Parathyroid adenoma (tissue), 2 donors: ENCODE measurements around the gene RLN2.

Experiments used
- H2AFZ ChIP-seq: fragments of 300-600 bp; sonication (generic); one replicate; pipeline ENCODE4 v1.7.0; 2017; ENCODE audit warnings: antibody characterized with exemption, mild to moderate bottlenecking
- H3K27ac ChIP-seq: fragments of 300-600 bp; sonication (generic); one replicate; pipeline ENCODE4 v1.7.0; 2017
- H3K27me3 ChIP-seq: fragments of 300-600 bp; sonication (generic); one replicate; pipeline ENCODE4 v1.7.0; 2017; ENCODE audit warnings: low read length; ENCODE audit not compliant: control insufficient read depth, insufficient read depth
- H3K36me3 ChIP-seq: fragments of 300-600 bp; sonication (generic); one replicate; pipeline ENCODE4 v1.7.0; 2017; ENCODE audit warnings: low read length; ENCODE audit not compliant: control insufficient read depth, insufficient read depth
- H3K4me1 ChIP-seq: fragments of 300-600 bp; sonication (generic); one replicate; pipeline ENCODE4 v1.7.0; 2017; ENCODE audit warnings: control low read depth
- H3K4me2 ChIP-seq: fragments of 300-600 bp; sonication (generic); one replicate; pipeline ENCODE4 v1.7.0; 2017; ENCODE audit warnings: low read length
- H3K4me3 ChIP-seq: fragments of 300-600 bp; sonication (generic); one replicate; pipeline ENCODE4 v1.7.0; 2017; ENCODE audit warnings: low read depth, low read length
- H3K79me2 ChIP-seq: fragments of 300-600 bp; sonication (generic); one replicate; pipeline ENCODE4 v1.7.0; 2017; ENCODE audit warnings: control low read depth
- H3K9ac ChIP-seq: fragments of 300-600 bp; sonication (generic); one replicate; pipeline ENCODE4 v1.7.0; 2017; ENCODE audit warnings: mild to moderate bottlenecking
- H3K9me3 ChIP-seq: fragments of 300-600 bp; sonication (generic); one replicate; pipeline ENCODE4 v1.7.0; 2017; ENCODE audit warnings: low read length; ENCODE audit not compliant: control insufficient read depth
- CTCF ChIP-seq: fragments of 300-600 bp; sonication (generic); IDR thresholded peaks from one replicate; pipeline ENCODE4 v1.7.0; 2017; ENCODE audit warnings: antibody characterized with exemption, mild to moderate bottlenecking
- donor health status: primary hyperparathyroidism.

Gene RLN2

GRCh38 chr9:5288591-5288990 lies 15.9 kb downstream of the RLN2 start:
- Histone ChIP-seq H3K27me3 (no peaks in the 10 kb centered on the region), H3K4me3 (no peak overlapping the region), H2AFZ (no peak overlapping the region), H3K27ac (no peak overlapping the region), H3K9me3 (no peaks in the 10 kb centered on the region), H3K36me3 (no peaks in the 10 kb centered on the region), H3K79me2 (no peaks in the 10 kb centered on the region), H3K4me2 (no peak overlapping the region), H3K9ac (no peak overlapping the region), H3K4me1 (no peaks in the 10 kb centered on the region)
- no peak for TF ChIP-seq CTCF

- Histone ChIP-seq H3K9me3 (no peaks in the 10 kb centered on the region), H3K9ac (no peak overlapping the region), H3K36me3 (no peaks in the 10 kb centered on the region), H3K4me1 (no peaks in the 10 kb centered on the region), H2AFZ (no peak overlapping the region), H3K27me3 (no peaks in the 10 kb centered on the region), H3K79me2 (no peaks in the 10 kb centered on the region), H3K27ac (no peak overlapping the region), H3K4me3 (no peak overlapping the region), H3K4me2 (no peak overlapping the region)
- TF ChIP-seq CTCF: no peak
These were observed 18.3 kb downstream of the RLN2 start for GRCh38 chr9:5286262-5286661.

GRCh38 chr9:5278486-5278885 lies 26.0 kb downstream of the RLN2 start:
- H3K9me3 ChIP-seq: no peaks in the 10 kb centered on the region
- no peak overlapping the region for H2AFZ ChIP-seq
- H3K27ac ChIP-seq: no peak overlapping the region
- no peaks in the 10 kb centered on the region for H3K27me3 ChIP-seq
- H3K4me1 ChIP-seq: no peaks in the 10 kb centered on the region
- H3K4me2 ChIP-seq: no peak overlapping the region
- H3K4me3 ChIP-seq: no peak overlapping the region
- no peaks in the 10 kb centered on the region for H3K79me2 ChIP-seq
- H3K9ac ChIP-seq: no peak overlapping the region
- no peaks in the 10 kb centered on the region for H3K36me3 ChIP-seq
- no peak for TF ChIP-seq CTCF

GRCh38 chr9:5274770-5275169 lies 29.7 kb downstream of the RLN2 start:
- no peak for TF ChIP-seq CTCF
- no peaks in the 10 kb centered on the region for H3K9me3 ChIP-seq
- no peak overlapping the region for H2AFZ ChIP-seq
- H3K4me1 ChIP-seq: no peaks in the 10 kb centered on the region
- no peak overlapping the region for H3K4me2 ChIP-seq
- no peak overlapping the region for H3K27ac ChIP-seq
- no peak overlapping the region for H3K4me3 ChIP-seq
- H3K79me2 ChIP-seq: no peaks in the 10 kb centered on the region
- H3K27me3 ChIP-seq: no peaks in the 10 kb centered on the region
- H3K9ac ChIP-seq: no peak overlapping the region
- H3K36me3 ChIP-seq: no peaks in the 10 kb centered on the region

- Histone ChIP-seq H3K27me3 (no peaks in the 10 kb centered on the region), H3K4me1 (no peaks in the 10 kb centered on the region), H3K4me3 (no peak overlapping the region), H2AFZ (no peak overlapping the region), H3K4me2 (no peak overlapping the region), H3K9ac (no peak overlapping the region), H3K36me3 (no peaks in the 10 kb centered on the region), H3K27ac (no peak overlapping the region), H3K79me2 (no peaks in the 10 kb centered on the region), H3K9me3 (no peaks in the 10 kb centered on the region)
- no peak for TF ChIP-seq CTCF
These were observed 35.2 kb downstream of the RLN2 start for GRCh38 chr9:5269249-5269715.
